ENCODE measurements around the gene CHRM4.

The CHRM4 gene

GRCh38 chr11:46402957-46403902, 11.7 kb upstream of the CHRM4 start:
- DNase-seq (ENCODE audit: low read depth in 3 of 3, low spot score in 1 of 3), result no peak

DNA sequence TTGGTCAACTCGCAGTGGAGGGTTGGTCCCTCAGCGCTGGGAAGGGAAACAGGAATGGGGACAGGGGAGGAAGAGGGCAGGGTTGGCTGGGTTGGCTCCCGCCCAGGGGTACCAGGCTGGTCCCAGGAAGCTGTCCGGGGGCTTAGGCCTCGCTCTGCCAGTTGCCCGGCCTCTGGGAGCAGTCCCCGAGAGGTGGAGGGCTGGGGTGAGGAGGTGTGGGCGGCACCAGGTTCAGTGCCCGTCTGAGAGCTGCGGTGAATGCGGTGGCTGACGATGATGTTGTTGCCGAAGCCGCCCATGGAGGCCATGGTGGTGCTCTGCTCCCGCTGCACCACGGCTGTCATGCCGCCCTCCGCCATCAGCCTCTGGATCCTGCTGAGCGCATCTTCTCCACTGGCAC, 6.0 kb upstream of the CHRM4 start:
- no peak for DNase-seq (ENCODE audit: low read depth in 3 of 3, low spot score in 1 of 3)

- no peak for DNase-seq (ENCODE audit: low read depth in 3 of 3, low spot score in 1 of 3)
Observed at GRCh38 chr11:46393759-46394158, 2.2 kb upstream of the CHRM4 start.

DNA sequence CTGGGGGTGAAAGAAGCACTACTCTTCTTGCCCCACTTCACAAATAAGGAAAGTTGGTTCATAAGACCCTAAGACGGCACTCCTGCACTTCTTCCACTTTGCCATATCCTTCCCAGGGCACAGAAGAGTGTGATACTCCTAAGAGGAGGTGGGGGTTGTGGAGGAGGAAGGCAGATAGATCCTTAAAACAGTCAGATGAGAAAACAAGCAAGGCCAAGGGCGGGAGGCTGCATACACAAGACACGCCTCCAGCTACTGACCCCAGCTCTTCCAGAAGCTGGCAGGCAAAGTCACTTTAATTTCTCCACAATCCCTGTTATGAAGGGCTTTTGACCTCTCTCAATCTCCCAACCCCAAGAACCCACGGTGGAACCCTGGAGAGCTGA, 1.6 kb upstream of the CHRM4 start:
- DNase-seq (ENCODE audit: low read depth in 3 of 3, low spot score in 1 of 3), result no peak

- DNase-seq (ENCODE audit: low read depth in 3 of 3, low spot score in 1 of 3), result peak; percentile 27 to 67 (median 47)
Observed at GRCh38 chr11:46392421-46393230, 1.1 kb upstream of the CHRM4 start.

DNA sequence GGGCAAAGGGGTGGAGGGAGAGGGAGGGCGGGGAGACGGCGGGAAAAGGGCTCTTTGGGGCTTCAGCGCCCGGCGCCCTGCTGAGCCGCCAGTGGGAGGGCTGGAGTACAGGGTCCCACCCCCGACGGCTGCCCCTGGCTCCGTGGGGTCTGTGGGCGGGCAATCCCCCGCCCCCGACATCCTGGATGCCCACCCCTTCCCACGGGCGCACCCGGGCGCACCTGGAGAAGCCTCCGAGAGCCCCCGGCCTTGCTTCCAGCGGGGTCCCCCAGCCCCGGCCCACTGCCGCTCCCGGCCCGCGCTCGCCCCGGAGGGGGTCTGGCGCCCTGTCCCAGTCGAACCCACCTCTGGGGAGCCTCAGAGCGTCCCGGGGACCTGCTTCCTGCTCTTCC, 394 bp downstream of the CHRM4 start:
- DNase-seq (ENCODE audit: low read depth in 3 of 3, low spot score in 1 of 3), result no peak

DNA sequence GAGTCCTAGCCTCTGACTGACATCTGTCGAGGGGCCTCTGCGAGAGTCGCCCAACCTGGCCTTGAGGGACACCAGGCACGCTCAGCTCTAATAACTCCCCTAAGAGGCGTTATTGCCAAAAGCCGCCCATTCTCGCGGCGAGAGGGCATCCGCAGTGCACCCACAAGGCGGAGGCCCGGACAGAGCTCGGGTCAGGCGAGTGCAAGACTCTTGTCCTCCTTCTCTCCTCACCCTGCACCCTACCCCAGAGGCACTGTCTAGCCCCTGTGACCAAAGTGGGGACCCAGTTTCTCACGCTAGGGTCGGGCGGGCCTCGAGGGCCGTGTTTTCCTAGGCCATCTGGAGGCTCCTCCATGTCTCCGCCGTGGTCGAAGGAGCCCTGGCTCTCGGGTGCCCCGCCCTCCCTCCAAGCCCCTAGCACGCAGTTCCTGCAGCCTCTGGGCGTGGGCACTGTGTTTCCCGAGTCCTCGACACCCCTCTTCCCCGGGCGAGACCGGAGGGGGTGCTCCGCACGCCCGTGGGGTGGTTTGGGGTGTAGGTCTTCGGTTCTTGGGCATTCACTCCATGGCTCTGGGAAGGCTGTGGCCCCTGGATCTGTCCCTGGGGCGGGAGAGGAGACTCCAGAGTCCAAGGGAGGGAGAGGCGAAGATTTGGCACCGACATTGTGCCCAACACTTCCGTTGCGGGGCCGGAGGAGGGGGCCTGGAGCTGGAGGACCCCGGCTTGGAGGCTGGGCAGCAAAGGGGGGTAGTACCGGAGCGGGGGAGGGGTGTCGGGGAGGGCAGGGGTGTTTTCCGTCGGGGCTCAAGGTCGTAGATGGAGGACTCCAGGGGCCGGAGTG, 1.0 kb downstream of the CHRM4 start:
- no peak for DNase-seq (ENCODE audit: low read depth in 3 of 3, low spot score in 1 of 3)

GRCh38 chr11:46389450-46390330, 1.9 kb downstream of the CHRM4 start:
- peak in 1 of 3 donors; percentile 37 for DNase-seq (ENCODE audit: low read depth in 3 of 3, low spot score in 1 of 3)

DNA sequence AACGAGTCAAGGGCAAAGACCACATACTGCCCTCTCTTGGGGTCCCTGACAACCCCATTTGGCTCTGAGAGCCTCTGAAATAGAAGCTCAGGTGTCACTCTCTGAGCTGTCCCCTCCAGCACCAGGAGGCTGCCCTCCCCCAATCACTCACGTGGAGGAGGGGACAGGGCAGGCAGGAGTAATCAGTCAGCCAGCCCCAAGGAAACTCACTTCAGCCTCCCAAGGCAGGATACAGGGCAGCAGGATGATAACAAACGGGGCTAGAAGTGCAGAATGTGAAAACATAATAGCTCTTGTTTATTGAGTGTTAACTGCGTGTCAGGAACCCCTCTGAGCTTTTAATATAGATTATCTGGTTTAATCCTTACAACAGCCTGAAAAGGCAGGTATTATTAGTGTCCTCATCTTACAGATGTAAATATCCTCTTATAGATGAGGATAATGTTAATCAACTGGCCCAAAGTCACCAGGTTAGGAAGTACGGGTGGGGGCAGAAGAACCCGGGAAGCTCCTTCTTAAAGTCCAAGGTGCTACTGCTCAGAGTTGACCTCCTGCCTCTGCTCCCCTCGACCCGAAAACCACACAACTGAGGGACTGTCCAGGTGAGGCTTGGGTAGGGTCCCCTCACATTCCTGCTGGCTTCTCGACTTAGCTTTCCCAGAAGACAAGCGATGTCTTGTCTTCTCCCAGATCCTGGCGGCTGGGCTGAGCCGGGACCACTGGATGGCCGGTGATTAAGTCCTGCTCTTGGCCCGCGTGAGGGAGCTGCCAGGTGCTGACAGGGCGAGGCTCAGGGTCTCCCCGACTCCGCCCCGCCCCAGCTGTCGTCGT, 2.7 kb downstream of the CHRM4 start:
- no peak for DNase-seq (ENCODE audit: low read depth in 3 of 3, low spot score in 1 of 3)

DNA sequence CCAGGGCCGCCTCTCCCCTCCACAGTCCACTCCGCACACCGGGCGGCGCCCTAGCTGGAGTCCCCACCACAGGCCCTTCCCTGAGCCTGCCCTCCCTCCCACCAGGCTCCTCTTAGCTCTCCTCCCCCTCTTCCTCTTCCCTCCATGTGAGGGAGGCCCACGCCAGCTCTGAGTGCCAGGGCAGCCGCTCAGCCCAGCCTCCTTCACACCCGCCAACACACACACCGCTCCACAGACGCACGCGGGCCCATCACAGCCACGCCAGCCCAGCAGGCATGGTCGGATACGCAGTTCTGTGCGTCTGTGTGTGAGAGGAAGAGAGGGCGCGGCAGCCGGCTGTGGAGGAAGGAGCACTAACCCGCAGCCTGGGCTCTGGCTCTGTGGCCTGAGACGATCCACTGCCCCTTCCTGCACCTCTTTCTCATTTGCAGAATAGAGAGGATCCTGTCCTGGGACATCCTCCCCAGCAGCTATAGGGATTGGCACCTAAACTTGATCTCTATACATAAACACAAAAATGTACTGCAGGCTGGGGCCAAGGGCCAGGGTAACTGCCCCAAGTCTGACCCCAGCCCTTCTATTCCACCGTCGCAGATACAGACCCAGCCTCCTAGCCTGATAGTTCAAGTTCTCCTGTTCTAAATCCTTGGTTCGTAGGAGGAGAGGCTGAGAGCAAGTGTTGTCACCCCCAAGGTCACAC, 3.5 kb downstream of the CHRM4 start:
- no peak for DNase-seq (ENCODE audit: low read depth in 3 of 3, low spot score in 1 of 3)

DNA sequence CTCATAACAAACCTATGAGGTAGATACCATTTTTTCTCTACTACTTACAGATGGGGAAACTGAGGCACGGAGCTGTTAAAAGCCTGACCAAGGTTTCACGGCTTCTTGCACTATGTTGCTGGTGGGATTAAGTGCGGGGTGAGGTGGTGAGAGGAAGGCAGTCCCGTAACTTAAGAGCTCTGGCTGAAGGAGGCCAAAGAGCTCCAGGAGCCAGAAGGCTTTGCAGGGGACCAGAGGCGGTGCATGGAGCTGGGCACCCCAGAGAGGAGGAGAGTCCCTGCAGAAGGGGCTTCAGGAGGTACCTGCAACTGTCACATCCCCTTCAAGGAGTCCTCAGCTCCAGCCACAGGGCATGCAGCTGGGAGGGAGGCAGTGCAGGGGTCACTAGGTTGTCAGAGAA, 4.1 kb downstream of the CHRM4 start:
- DNase-seq (ENCODE audit: low read depth in 3 of 3, low spot score in 1 of 3), result no peak

DNA sequence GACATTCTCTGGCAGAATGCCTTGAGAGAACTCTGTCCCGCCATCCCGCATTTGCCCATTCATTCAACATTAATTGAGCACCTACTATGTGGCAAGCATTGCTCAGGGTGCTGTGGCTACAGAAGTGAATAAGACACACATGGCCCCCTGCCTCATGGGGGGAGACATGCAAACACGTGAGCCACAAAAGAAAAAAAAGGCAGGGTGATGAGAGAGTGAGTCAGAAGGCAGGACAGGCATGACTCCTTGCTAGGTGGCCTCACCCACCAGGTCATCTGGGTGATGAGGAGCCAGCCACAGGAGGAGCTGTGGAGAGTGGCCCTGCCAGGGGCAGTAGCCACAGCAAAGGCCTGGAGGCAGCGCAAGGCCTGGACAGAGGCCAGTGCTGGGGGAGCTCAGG, 4.9 kb downstream of the CHRM4 start:
- DNase-seq (ENCODE audit: low read depth in 3 of 3, low spot score in 1 of 3), result no peak

- DNase-seq (ENCODE audit: low read depth in 3 of 3, low spot score in 1 of 3), result no peak
Observed at GRCh38 chr11:46386005-46386578, 5.5 kb downstream of the CHRM4 start.

DNA sequence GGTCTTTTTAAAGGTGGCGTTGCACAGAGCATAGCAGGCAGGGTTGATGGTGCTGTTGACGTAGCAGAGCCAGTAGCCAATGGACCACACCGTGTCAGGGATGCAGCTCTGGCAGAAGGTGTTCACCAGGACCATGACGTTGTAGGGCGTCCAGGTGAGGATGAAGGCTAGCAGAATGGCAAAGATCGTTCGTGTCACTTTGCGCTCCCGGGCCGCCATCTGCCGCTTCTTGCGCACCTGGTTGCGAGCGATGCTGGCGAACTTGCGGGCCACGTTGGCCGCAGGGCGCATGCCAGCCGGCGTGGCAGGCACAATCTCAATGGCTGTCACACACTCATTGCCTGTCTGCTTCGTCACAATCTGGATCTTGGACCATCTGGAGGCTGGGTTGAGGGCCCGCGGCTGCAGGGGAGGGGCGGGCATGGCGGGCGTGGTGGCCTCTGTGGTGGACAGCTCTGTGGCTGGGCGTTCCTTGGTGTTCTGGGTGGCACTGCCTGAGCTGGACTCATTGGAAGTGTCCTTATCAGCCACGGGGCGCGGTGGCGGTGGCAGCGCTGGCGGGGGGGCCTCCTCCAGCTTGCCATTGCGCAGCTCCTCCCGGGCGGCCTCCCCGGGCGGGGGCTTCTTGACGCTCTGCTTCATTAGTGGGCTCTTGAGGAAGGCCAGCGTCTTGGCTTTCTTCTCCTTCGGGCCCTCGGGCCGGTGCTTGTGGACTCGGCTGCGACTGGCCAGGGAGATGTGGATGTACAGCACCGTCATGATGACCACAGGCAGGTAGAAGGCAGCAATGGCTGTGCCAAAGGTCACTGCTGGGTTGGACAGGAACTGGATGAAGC, 6.2 kb downstream of the CHRM4 start:
- DNase-seq (ENCODE audit: low read depth in 3 of 3, low spot score in 1 of 3), result no peak

GRCh38 chr11:46383974-46384701, 7.4 kb downstream of the CHRM4 start:
- DNase-seq (ENCODE audit: low read depth in 3 of 3, low spot score in 1 of 3), result no peak

- no peak for DNase-seq (ENCODE audit: low read depth in 3 of 3, low spot score in 1 of 3)
Observed at GRCh38 chr11:46383404-46383758, 8.2 kb downstream of the CHRM4 start.
